ENCODE measurements around the gene MGMT. TPM values are rescaled to one million over a fixed set of nuclear protein-coding genes. Genes with fewer than 3 reads are reported as not detected.

The MGMT gene
- total RNA-seq, 4 donors from 2014 or later = 18.4 to 30.3 (median 27.9) TPM

DNA sequence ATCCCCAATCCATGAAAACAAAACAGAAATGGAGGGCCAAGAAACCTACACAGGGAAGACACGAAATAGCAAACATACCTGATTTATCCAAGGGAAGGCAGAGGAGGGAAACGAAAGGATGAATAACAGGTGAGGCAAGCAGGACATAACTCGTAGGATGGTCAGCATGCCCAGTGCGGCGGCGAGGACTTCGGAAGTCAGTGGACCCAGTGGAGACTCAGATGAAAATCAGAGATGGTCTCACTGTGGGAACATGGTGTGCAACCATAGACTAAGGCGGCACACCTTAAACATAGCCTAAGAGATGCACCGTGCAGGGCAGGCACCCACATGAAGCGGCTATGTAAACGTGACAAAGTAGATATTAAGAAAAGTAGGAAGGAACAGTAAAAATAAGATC, 157.5 kb downstream of the MGMT start:
- peak; percentile 77 for DNase-seq (ENCODE audit: extremely low spot score)
- no peaks in the 10 kb centered on the region for H3K27me3 ChIP-seq
- TF ChIP-seq POLR2AphosphoS5 (IDR thresholded peaks at IDR 0.05) (no peak), EP300 (IDR thresholded peaks at IDR 0.05) (no peak), POLR2A (IDR thresholded peaks at IDR 0.05; ENCODE audit: low read depth) (no peak)
- TF ChIP-seq, protein P1, sequence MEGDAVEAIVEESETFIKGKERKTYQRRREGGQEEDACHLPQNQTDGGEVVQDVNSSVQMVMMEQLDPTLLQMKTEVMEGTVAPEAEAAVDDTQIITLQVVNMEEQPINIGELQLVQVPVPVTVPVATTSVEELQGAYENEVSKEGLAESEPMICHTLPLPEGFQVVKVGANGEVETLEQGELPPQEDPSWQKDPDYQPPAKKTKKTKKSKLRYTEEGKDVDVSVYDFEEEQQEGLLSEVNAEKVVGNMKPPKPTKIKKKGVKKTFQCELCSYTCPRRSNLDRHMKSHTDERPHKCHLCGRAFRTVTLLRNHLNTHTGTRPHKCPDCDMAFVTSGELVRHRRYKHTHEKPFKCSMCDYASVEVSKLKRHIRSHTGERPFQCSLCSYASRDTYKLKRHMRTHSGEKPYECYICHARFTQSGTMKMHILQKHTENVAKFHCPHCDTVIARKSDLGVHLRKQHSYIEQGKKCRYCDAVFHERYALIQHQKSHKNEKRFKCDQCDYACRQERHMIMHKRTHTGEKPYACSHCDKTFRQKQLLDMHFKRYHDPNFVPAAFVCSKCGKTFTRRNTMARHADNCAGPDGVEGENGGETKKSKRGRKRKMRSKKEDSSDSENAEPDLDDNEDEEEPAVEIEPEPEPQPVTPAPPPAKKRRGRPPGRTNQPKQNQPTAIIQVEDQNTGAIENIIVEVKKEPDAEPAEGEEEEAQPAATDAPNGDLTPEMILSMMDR (IDR thresholded peaks at IDR 0.05) = no peak
- 83% methylated on average over 11 of the region's 11 CpGs for WGBS
- H3K27ac ChIP-seq (replicated peaks in 1 of 4) = no peak overlapping the region
- no peaks in the 10 kb centered on the region for H3K36me3 ChIP-seq
- H3K4me1 ChIP-seq = peaks cover 0 to 24% (median 16%) of the 10 kb centered on the region in 4 donors
- intact Hi-C loops (cut with DNase I) = no loop called here
- H3K9me3 ChIP-seq = no peaks in the 10 kb centered on the region
- H3K4me3 ChIP-seq = no peak overlapping the region

DNA sequence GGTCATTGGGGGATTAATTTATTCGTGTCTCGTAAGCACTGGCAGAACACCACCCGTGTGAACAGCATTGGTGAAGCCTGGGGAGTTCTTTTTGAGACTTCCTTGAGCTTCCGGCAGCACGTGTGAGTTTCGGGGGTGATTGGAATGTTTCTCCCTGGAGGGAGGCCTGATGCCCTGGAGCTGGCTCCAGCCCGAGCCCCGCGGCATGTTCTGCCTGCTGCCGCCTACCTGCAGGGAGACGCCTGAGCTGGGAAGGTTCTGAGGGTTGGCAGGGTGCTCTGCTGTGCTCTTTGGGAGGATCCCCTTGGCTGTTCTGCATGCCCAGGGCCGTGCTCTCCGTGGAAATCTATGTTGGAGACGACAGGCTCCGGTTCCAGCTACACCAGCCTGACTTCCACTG, 159.3 kb downstream of the MGMT start:
- Histone ChIP-seq H3K27ac (replicated peaks in 1 of 4) (no peak overlapping the region), H3K4me1 (peaks cover 0 to 24% (median 16%) of the 10 kb centered on the region in 4 donors), H3K27me3 (no peaks in the 10 kb centered on the region), H3K4me3 (no peak overlapping the region), H3K36me3 (no peaks in the 10 kb centered on the region), H3K9me3 (no peaks in the 10 kb centered on the region)
- intact Hi-C loops (cut with DNase I) = no loop called here
- TF ChIP-seq EP300 (IDR thresholded peaks at IDR 0.05) (no peak), POLR2A (IDR thresholded peaks at IDR 0.05; ENCODE audit: low read depth) (no peak), POLR2AphosphoS5 (IDR thresholded peaks at IDR 0.05) (no peak)
- TF ChIP-seq, protein P1 (IDR thresholded peaks at IDR 0.05) = no peak
- DNase-seq (ENCODE audit: extremely low spot score) = no peak
- WGBS = 89% methylated on average over 9 of the region's 15 CpGs

DNA sequence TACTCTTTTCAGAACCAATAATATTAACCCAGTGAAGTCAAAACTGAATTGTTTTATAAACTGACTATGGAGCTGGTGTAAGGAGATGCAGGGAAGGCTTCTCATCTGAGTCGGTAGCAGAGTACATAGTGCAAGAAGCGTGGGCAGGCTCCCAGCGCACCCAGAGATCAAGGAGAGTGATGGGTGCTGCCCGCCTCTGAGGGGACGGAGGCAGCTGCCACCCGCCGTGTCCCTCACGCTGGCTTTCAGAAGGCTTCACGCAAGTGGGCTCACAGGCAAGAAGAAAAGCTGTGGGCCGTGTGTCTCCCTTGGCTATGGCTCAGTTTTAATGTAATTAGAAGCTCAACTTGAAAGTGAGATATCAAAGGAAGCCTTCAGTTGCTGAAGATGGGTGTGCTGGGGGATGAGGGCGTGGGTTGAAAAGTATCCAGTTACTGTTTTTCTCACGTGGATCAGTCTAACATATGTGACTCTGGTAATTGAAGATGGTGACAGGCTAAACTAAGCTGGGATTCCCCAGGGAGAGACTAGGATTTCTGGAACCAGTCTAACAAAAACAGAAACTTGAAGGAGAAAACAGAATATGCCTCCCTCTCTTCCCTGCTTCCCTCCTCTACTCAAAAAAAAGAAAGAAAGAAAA, 159.9 kb downstream of the MGMT start:
- 82% methylated on average over 12 of the region's 12 CpGs for WGBS
- Histone ChIP-seq H3K36me3 (no peaks in the 10 kb centered on the region), H3K4me1 (peaks cover 0 to 24% (median 16%) of the 10 kb centered on the region in 4 donors), H3K9me3 (no peaks in the 10 kb centered on the region), H3K27me3 (no peaks in the 10 kb centered on the region), H3K4me3 (no peak overlapping the region), H3K27ac (replicated peaks in 1 of 4) (no peak overlapping the region)
- peak; percentile 84 for DNase-seq (ENCODE audit: extremely low spot score)
- intact Hi-C loops (cut with DNase I) = no loop called here
- TF ChIP-seq EP300 (IDR thresholded peaks at IDR 0.05) (no peak), POLR2A (IDR thresholded peaks at IDR 0.05; ENCODE audit: low read depth) (no peak), POLR2AphosphoS5 (IDR thresholded peaks at IDR 0.05) (no peak)
- TF ChIP-seq, protein P1 (IDR thresholded peaks at IDR 0.05) = no peak

DNA sequence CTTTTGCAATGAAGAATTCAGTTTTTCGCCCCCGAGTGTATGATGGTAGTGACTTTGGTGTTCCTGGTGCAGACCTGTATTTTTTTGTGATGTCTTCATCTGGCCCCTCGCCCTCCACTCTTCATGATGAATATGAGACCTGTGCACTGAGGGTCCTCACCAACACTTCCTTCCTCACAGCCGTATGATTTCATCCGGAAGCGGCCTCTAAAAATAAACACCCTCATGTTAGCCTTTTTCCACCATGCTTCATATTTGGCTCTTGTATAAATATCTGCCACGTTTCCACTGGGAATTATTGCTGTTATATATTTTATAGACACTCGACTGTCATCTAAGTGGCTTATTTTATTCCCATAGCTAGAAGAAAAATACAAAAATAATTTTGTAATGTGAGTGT, 160.4 kb downstream of the MGMT start:
- H3K27ac ChIP-seq (replicated peaks in 1 of 4) = no peak overlapping the region
- H3K9me3 ChIP-seq = no peaks in the 10 kb centered on the region
- 32% methylated on average over 8 of the region's 8 CpGs for WGBS
- H3K4me1 ChIP-seq = peaks cover 0 to 24% (median 16%) of the 10 kb centered on the region in 4 donors
- DNase-seq (ENCODE audit: extremely low spot score) = no peak
- no peaks in the 10 kb centered on the region for H3K27me3 ChIP-seq
- intact Hi-C loops (cut with DNase I) = no loop called here
- no peaks in the 10 kb centered on the region for H3K36me3 ChIP-seq
- no peak overlapping the region for H3K4me3 ChIP-seq
- TF ChIP-seq POLR2A (IDR thresholded peaks at IDR 0.05; ENCODE audit: low read depth) (no peak), EP300 (IDR thresholded peaks at IDR 0.05) (no peak), POLR2AphosphoS5 (IDR thresholded peaks at IDR 0.05) (no peak)
- TF ChIP-seq, protein P1 (IDR thresholded peaks at IDR 0.05) = no peak

DNA sequence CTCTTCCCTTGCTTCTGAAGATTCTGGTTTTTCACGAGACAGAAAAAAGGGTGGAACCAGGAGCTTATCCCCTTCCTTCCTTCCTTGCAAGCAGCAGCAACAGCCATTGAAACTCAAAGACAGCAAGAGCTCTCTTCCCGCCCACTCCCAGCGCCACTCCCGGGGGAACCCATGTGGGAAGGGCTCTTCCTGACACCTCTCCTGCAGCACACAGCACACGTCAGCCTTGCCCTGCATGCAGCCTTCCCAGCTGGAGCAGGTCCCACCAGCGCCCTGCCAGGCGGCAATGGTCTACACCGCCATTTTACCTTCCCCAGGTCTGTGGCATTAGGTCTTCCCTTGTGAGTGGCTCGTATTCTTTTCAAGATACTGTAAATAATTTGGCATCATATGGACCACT, 161.8 kb downstream of the MGMT start:
- peaks cover 0 to under 1% (median 0%) of the 10 kb centered on the region in 4 donors for H3K9me3 ChIP-seq
- no peak for DNase-seq (ENCODE audit: extremely low spot score)
- peaks cover 0 to 24% (median 16%) of the 10 kb centered on the region in 4 donors for H3K4me1 ChIP-seq
- no peaks in the 10 kb centered on the region for H3K27me3 ChIP-seq
- WGBS = 90% methylated on average over 9 of the region's 9 CpGs
- H3K27ac ChIP-seq (replicated peaks in 1 of 4) = no peak overlapping the region
- H3K4me3 ChIP-seq = no peak overlapping the region
- intact Hi-C loops (cut with DNase I) = no loop called here
- TF ChIP-seq POLR2AphosphoS5 (IDR thresholded peaks at IDR 0.05) (no peak), POLR2A (IDR thresholded peaks at IDR 0.05; ENCODE audit: low read depth) (no peak), EP300 (IDR thresholded peaks at IDR 0.05) (no peak)
- TF ChIP-seq, protein P1 (IDR thresholded peaks at IDR 0.05) = no peak
- no peaks in the 10 kb centered on the region for H3K36me3 ChIP-seq
